ENCODE results near the gene ZGPAT. TPM values are rescaled to one million over a fixed set of nuclear protein-coding genes. Genes with fewer than 3 reads are reported as not detected.
A peak's percentile ranks its signal among the peaks of the same experiment; 100 is the strongest.

ZGPAT gene
- total and polyA plus RNA-seq, 2 of the 13 experiments (the other 11 are each of a cell fraction or from before 2014, with no cell fraction given): 23.0 to 41.9 TPM

- TF ChIP-seq, protein P1, sequence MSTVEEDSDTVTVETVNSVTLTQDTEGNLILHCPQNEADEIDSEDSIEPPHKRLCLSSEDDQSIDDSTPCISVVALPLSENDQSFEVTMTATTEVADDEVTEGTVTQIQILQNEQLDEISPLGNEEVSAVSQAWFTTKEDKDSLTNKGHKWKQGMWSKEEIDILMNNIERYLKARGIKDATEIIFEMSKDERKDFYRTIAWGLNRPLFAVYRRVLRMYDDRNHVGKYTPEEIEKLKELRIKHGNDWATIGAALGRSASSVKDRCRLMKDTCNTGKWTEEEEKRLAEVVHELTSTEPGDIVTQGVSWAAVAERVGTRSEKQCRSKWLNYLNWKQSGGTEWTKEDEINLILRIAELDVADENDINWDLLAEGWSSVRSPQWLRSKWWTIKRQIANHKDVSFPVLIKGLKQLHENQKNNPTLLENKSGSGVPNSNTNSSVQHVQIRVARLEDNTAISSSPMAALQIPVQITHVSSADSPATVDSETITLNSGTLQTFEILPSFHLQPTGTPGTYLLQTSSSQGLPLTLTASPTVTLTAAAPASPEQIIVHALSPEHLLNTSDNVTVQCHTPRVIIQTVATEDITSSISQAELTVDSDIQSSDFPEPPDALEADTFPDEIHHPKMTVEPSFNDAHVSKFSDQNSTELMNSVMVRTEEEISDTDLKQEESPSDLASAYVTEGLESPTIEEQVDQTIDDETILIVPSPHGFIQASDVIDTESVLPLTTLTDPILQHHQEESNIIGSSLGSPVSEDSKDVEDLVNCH (CRISPR knock-in tag; IDR thresholded peaks at IDR 0.05): no peak
- no peak for TF ChIP-seq AGO2 (optimal IDR thresholded peaks at IDR 0.05; ENCODE audit: low read depth, low read length)
- no peak for TF ChIP-seq NR1H2 (CRISPR knock-in tag; IDR thresholded peaks at IDR 0.05; ENCODE audit: borderline replicate concordance, low read depth)
- no peak for TF ChIP-seq TEAD3 (CRISPR knock-in tag; optimal IDR thresholded peaks at IDR 0.05; ENCODE audit: borderline replicate concordance)
- peak; percentile 77; the same call in 1 of the 2 replicates for TF ChIP-seq ZNF724P (CRISPR knock-in tag; IDR thresholded peaks at IDR 0.05; ENCODE audit: borderline replicate concordance)
- TF ChIP-seq SMYD3 (CRISPR knock-in tag; IDR thresholded peaks at IDR 0.05): no peak; the same call in 1 of the 2 replicates
- no peak for TF ChIP-seq E2F2 (CRISPR knock-in tag; IDR thresholded peaks at IDR 0.05; ENCODE audit: borderline replicate concordance)
- no peak for TF ChIP-seq ZNF343 (CRISPR knock-in tag; IDR thresholded peaks at IDR 0.05)
- no peak for TF ChIP-seq ZFP62 (CRISPR knock-in tag; IDR thresholded peaks at IDR 0.05)
- TF ChIP-seq MYC (CRISPR knock-in tag; IDR thresholded peaks at IDR 0.05; ENCODE audit: borderline replicate concordance): no peak
- no peak for TF ChIP-seq NFATC3 (CRISPR knock-in tag; IDR thresholded peaks at IDR 0.05)
- peak; percentile 77; the same call in 1 of the 2 replicates for TF ChIP-seq ZNF138 (CRISPR knock-in tag; IDR thresholded peaks at IDR 0.05; ENCODE audit: low read depth)
- TF ChIP-seq, protein P2, sequence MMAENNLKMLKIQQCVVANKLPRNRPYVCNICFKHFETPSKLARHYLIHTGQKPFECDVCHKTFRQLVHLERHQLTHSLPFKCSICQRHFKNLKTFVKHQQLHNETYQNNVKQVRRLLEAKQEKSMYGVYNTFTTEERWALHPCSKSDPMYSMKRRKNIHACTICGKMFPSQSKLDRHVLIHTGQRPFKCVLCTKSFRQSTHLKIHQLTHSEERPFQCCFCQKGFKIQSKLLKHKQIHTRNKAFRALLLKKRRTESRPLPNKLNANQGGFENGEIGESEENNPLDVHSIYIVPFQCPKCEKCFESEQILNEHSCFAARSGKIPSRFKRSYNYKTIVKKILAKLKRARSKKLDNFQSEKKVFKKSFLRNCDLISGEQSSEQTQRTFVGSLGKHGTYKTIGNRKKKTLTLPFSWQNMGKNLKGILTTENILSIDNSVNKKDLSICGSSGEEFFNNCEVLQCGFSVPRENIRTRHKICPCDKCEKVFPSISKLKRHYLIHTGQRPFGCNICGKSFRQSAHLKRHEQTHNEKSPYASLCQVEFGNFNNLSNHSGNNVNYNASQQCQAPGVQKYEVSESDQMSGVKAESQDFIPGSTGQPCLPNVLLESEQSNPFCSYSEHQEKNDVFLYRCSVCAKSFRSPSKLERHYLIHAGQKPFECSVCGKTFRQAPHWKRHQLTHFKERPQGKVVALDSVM (CRISPR knock-in tag; IDR thresholded peaks at IDR 0.05): peak; percentile 11
- TF ChIP-seq CCDC6 (CRISPR knock-in tag; IDR thresholded peaks at IDR 0.05): 0 out of 2 replicates have a peak, but pooled peaks have one; percentile 72
- TF ChIP-seq CEBPB (IDR thresholded peaks at IDR 0.05; ENCODE audit: borderline replicate concordance, low read depth, low read length): no peak
- TF ChIP-seq THYN1 (CRISPR knock-in tag; IDR thresholded peaks at IDR 0.05; ENCODE audit: borderline replicate concordance, low read depth): no peak
- TF ChIP-seq NPAS2 (CRISPR knock-in tag; IDR thresholded peaks at IDR 0.05; ENCODE audit: borderline replicate concordance): no peak
- TF ChIP-seq, protein P3, sequence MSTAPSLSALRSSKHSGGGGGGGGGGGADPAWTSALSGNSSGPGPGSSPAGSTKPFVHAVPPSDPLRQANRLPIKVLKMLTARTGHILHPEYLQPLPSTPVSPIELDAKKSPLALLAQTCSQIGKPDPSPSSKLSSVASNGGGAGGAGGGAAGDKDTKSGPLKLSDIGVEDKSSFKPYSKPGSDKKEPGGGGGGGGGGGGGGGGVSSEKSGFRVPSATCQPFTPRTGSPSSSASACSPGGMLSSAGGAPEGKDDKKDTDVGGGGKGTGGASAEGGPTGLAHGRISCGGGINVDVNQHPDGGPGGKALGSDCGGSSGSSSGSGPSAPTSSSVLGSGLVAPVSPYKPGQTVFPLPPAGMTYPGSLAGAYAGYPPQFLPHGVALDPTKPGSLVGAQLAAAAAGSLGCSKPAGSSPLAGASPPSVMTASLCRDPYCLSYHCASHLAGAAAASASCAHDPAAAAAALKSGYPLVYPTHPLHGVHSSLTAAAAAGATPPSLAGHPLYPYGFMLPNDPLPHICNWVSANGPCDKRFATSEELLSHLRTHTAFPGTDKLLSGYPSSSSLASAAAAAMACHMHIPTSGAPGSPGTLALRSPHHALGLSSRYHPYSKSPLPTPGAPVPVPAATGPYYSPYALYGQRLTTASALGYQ (CRISPR knock-in tag; IDR thresholded peaks at IDR 0.05): no peak
- no peak for TF ChIP-seq USF2 (IDR thresholded peaks at IDR 0.05; ENCODE audit: low read depth, low read length)
- TF ChIP-seq USF2 (CRISPR knock-in tag; IDR thresholded peaks at IDR 0.05; ENCODE audit: borderline replicate concordance): 0 out of 2 replicates have a peak, but pooled peaks have one; percentile 25
- TF ChIP-seq GABPB1 (CRISPR knock-in tag; IDR thresholded peaks at IDR 0.05): no peak
These were observed 49.1 kb upstream of the ZGPAT start (continued) for GRCh38 chr20:63658749-63659187.
